GM18907 (cell line): Measurements from ENCODE around the gene WFDC2.
A peak's percentile ranks its signal among the peaks of the same experiment; 100 is the strongest.

ENCODE experiments used
- ATAC-seq: cut with Tn5 transposase; IDR thresholded peaks from one replicate; pipeline ENCODE4 v1.9.1; 2021; ENCODE audit warnings: mild to moderate bottlenecking, moderate library complexity; ENCODE audit not compliant: unreplicated experiment

WFDC2 gene, protein sequence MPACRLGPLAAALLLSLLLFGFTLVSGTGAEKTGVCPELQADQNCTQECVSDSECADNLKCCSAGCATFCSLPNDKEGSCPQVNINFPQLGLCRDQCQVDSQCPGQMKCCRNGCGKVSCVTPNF

DNA sequence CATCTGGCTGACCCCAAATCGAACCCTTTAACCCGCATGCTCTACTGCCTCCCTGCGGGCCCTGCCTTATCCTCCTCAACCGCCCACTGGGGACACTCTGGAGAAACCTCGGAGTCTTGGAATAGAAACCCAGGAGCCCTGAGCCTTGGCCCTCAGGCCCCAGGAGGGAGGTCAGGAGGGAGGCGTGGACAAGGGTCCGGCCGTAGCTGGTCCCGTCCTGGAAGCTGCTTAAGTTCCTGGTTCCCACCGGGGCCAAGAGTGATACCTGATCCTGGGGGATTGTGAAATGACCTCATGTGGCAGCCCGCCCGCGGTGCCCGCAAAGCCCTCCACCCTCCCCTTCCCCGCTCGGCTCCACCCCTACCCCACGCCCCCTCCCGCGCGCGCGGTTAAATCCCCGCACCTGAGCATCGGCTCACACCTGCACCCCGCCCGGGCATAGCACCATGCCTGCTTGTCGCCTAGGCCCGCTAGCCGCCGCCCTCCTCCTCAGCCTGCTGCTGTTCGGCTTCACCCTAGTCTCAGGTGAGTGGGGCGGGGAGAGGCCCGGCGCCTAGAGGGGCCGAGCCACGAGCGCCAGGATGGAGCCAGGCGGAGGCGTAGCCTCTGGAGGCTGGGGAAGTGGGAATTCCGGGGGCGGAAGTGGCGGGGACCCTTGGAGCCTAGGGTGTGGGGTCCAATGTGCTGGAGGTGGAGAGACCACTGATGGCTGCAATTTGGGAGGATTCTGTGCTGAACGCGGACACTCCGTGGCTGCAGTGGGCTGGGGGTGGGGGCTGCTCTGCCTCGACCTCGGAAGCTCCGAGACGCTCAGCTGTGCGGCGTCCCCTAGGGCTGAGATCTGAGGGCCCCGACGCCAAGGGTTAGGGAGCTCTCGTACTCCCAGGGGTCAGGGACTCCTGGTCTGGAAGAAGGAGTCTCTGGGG lies at the start of gene WFDC2:
WFDC2 (plus strand) TSS at position 418 of the 926 bp plus-strand sequence; CDS start at position 447, 29 bp downstream.
- ATAC-seq: no peak

DNA sequence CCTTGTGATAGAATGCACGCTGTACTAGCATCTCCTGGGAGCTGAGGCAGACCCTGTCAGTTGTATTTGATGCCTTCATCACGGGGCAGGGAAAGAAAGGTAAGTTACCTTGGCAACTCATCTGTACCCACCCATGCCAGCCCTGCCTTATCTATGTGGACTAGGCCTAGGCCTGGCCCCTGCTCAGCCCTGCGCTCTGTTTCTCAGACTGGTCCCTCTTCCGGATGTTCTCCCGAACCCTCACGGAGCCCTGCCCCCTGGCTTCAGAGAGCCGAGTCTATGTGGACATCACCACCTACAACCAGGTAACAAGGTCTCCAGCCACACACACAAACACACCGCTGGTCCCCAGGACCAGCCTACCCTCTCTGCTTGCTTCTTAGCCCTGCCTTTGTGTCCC lies 49.4 kb upstream of the WFDC2 start:
- ATAC-seq: no peak

DNA sequence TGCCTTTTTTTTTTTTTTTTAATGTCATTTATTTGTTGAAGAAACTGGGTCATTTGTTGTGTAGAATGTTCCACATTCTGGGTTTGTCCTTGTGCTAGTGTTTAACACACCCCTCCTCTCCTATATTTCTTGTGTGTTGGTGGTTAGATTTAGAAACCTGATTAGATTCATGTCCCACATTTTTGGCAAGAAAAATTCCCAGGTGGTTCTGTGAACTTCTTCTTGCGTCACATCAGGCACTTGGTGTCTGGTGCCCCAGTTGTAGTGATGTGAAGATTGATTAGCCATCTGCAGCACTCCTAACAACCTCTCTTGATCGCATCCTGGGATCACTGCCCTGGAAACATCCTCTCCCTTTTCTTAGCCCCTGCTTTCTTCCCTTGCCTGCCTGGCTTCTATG lies 45.9 kb upstream of the WFDC2 start:
- ATAC-seq: no peak

DNA sequence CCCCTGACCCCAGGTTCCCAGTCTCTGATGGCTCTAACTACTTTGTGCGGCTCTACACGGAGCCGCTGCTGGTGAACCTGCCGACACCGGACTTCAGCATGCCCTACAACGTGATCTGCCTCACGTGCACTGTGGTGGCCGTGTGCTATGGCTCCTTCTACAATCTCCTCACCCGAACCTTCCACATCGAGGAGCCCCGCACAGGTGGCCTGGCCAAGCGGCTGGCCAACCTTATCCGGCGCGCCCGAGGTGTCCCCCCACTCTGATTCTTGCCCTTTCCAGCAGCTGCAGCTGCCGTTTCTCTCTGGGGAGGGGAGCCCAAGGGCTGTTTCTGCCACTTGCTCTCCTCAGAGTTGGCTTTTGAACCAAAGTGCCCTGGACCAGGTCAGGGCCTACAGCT lies 44.0 kb upstream of the WFDC2 start:
- ATAC-seq: no peak

DNA sequence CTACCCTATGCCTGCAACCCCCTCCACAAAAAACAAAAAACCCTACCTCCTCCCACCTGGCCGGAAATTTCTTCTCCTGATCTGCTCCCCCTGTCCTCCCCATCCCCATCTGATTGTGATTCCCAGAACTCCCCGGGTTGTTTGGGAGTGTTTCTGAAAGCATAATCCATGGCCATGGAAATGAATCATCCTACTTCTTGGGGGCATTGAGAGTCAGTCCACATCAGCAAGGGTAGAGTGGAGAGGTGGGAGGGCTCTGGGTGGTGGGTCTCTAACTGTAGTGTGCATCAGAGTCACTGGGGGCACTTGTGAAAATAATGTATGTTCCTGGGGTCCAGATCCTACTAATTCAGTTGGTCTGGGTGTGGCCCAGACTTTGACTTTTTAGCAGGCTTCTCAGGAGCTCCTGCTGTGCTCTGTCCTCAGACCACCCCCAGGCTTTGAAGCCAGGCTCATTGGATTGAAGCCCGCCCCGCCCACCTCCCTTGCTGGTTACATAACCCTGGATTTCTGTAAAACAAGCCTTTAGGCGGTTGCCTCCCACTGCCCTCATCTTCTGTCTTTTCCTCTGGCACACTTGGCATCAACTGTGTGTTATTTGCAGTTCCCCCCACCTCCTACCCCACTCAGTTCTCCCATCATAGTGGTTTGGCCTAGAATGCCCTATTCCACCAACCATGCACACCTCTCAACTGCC lies 43.1 kb upstream of the WFDC2 start:
- no peak for ATAC-seq

DNA sequence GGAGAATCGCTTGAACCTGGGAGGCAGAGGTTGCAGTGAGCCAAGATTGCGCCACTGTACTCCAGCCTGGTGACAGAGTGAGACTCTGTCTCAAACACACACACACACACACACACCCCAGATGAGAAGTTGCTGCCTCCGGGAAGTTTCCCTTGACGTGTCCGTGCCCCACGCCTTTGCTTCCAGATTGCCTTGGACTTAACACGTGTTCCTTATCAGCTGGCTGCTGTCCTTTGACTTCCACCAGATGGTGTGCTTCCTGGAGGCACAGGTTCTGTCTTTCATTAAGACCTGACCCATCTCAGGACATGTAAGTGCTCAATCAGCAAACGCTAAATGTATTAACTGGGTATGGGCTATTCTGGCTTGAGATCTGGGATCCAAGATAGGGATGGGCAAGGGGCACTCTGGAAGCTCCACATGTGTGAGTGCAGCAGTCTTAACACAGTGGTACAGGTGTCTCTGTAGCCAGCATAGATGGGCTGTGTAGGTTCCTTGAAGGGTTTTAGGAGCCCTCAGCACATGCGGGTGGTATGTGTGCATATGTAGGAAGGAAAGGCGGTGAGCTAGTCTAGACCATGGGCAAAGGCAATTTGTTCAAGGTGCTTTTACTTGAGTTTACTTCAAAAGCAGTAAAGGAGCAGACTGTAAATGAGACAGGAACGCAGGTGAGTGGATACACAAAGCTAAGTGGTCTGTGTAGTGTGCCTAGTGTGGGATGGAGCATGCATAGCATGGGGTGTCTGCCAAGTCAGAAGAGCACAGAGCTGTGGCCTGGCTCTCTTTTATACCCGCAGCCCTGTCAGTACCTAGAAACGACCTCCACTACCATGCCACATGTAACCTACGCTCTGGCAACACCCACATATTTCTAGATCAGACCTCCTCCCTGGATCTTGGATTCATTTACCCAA lies 42.1 kb upstream of the WFDC2 start:
- no peak for ATAC-seq

DNA sequence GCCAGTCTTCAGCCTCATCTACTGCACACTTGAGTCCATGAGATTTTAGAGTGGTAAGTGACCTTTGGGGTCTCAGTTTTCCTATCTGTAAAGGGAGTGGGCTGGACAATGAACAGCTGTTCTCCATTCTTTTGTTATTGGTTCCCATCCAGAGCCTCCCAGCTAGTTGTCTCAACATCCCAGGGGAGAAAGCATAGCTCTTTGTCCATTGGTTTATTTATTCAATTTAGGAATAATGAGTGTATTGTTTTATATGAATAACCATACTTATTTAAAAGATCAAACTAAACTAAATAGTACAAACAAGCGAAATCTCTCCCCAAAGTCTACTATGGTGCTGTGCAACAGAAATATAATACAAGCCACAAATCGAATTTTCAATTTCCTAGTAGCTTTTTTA lies 39.9 kb upstream of the WFDC2 start:
- no peak for ATAC-seq

DNA sequence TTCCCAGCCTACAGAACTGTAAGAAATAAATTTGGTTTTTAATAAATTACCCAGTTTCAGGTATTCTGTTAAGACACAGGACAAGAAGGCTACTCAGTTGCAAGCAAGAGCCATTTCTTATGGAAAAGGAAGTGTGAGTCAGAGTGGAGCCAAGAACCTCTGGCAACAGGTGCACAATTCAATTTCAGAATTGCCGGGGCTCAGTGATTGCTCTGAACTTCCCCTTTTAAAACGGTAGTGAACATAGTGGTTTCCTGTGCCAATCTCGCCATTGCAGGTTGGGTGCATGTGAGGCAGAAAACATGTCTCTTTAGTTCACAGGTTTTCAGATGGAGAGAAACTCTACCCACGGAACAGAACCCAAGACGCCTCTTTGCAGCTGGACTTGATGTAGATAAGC lies 37.3 kb upstream of the WFDC2 start:
- peak; percentile 66 for ATAC-seq

DNA sequence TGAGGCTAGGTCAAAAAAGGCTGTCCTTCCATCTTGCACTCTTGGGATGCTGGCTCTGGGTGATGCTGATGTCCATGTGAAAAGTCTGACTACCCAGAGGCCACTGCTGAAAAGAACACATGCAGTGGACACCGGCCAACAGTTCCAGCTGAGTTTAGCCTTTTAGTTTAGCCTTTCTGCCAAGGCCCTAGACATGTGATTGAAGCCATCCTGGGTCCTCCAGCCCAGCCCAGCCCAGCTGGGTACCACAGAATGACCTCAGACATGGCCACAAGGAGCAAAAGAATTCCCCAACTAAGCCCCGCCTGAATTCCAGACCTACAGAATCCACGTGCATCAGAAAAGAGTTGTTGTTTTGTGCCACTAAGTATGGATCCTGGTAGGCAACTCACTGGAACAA lies 36.2 kb upstream of the WFDC2 start:
- no peak for ATAC-seq

DNA sequence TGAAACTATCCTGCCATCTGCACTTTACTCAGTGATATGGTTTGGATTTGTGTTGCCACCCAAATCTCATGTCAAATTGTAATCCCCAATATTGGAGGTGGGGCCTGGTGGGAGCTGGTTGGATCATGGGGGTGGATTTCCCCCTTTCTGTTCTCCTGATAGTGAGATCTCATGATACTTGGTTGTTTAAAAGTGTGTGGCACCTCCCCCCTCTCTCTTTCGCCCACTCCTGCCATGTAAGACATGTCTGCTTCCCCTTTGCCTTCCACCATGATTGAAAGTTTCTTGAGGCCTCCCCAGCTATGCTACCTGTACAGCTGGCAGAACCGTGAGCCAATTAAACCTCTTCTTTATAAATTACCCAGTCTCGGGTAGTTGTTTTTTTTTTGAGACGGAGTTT lies 35.6 kb upstream of the WFDC2 start:
- ATAC-seq: no peak

DNA sequence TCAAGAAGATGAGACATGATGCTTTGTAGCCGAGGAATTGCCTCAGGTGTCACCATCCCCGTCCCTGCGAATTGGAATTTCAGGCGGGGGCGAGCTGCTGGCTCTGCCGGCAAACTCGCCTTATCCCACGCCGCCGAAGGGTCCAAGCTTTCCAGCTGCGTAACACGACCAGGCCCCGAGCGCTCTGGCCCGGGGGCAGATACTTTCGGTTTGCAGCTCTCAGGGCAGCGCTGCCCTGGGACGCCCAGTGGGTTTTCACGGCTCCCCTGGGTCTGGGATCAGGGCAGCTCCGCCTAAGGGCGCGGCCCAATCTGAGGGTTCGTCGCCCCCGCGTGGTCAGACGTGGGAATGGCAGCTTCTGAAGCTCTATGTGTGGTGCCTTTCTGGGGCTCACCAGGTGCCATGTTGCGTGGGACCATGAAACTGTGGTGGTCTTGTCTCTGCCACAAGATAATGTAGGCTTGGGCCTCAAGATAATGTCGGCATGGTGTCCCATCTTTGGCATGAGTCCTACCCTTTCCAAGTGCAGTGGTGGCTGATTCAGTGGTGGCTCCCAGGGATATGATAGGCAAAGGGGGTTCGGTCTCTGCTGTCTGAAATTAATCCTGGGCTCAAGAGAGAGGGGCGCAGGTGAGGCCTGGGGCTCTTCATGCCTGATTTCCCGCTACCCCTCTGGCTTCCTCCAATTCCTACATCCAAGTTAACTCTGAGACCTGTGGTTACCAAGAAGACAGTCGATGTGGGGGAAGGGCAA lies 32.6 kb upstream of the WFDC2 start:
- peak; percentile 79 for ATAC-seq

DNA sequence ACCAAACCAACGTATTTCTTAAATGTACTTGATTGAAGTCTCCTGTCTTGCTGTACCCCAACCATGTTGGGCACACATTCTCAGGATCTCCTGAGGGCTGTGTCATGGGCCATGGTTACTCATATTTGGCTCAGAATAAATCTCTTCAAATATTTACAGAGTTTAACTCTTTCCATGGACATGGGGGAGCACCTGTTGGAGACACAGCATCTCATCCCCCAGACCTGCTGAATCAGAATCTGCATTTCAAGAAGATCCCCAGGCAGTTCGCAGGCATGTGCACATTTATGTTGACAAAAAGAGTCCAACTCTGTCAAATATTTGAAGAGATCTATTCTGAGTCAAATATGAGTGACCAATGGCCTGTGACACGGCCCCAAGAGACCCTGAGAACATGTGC lies 29.1 kb upstream of the WFDC2 start:
- no peak for ATAC-seq

DNA sequence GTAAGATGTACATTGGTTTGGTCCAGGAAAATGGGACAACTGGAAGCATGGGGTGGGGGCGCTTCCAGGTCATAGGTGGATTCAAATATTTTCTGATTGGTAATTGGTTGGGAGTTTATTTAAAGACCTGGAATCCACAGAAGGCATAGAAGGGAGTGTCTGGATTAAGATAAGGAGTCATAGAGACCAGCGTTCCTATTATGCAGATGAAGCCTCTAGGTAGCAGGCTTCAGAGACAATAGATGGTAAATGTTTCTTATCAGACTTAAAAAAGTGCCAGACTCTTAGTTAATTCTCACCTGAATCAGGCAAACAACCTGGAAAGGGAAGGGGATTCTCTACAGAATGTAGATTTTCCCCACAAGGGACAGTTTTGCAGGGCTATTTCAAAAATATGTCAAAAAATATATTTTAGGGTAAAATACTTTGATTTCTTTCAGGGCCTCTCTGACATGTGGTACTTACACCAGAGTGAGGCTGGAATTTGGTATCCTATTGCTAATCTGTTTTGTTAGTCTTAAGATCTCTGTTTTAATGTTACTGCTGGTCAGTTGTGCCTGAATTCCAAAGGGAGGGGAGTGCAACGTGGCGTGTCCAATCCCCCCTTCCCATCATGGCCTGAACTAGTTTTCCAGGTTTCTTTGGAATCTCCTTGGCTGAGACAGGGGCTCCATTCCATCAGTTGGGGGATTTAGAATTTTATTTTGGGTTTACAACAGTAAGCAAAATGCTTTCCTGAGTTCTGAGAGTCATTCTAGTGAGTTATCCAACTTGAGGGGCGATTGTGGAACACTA lies 28.5 kb upstream of the WFDC2 start:
- no peak for ATAC-seq

DNA sequence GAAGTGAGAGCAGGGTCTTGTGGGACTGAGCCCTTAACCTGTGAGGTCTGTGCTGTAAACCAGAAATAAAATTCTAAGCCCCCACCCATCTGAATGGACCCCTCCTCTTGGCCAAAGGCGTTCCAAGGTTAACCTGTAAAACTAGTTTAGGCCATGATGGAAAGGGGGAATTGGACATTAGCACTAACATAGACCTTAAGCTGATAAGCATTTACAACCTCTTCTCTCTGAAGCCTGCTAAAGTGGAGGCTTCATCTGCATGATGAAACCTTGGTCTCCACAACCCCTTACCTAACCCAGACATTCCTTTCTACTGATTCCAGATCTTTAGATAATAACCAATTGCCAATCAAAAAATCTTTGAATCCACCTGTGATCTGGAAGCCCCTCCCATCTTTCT lies 27.8 kb upstream of the WFDC2 start:
- no peak for ATAC-seq

DNA sequence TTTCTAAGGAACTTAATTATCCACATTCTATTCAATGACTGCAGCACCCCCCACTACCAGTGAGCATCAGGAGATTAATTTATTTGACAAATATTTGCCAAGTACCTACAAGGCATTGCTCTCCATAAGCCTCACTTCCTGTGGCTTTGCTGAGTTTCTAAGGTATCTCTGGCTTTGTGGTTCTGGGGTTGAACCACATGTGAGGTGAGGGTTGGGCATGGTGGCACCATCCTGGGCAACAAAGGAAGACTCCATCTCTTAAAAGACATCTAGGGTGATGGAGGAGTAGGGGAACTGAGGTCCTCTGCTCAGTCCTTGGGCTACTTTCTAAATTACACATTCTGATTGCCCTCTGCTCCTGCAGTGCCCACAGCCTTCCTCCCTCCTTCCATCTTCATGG lies 25.5 kb upstream of the WFDC2 start:
- ATAC-seq: no peak

DNA sequence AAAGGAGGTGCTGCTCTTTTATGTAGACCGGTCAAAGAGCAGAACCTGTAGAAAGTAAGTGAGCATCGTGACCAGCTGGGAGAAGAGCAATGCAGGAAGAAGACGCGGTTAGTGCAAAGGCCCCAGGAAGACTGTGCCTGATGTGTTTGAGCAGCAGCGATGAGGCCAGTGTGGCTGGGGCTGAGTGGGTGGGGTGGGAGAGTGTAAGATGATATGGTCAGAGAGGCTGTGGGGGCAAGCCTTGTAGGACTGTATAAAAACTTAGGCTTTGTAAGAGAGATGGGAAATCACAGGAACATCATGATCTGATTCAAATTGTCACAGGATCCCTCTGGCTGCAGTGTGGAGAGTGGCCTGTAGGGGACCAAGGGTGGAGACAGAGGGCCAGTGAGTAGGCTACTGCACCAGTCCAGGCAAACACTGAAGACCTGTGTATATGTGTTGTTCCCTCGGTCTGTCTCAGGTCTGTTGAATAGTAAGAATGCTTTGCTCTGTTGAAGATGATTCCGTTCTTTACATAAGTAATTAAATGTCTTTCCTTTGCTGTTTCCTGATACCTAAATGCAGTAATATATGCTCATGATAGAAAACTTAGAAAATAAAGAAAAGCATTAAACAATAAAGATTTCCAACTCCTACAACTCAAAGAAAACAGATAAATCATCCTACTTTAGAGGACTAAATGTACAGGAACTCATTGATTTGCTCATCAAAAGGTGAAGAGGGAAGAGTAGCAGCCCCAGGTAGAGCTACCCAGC lies 23.6 kb upstream of the WFDC2 start:
- ATAC-seq: no peak

DNA sequence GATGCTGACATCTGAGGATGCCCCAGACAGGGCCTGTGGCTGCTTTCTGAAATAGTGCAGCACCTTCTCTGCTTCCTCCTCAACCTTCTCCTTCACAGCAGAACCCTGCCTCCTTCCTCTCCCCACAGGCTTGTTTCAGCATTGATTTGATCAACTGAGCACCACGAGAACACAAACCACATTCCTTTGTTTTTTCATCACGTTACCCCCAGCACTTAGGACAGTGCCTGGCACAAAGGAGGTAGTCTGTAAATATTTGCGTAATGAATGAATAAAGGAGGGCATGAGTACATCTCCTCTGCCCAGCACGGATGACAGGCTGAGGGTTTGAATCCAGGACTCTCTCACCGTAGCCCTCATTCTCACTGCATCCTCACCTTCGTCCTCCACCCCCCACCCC lies 21.3 kb upstream of the WFDC2 start:
- no peak for ATAC-seq

DNA sequence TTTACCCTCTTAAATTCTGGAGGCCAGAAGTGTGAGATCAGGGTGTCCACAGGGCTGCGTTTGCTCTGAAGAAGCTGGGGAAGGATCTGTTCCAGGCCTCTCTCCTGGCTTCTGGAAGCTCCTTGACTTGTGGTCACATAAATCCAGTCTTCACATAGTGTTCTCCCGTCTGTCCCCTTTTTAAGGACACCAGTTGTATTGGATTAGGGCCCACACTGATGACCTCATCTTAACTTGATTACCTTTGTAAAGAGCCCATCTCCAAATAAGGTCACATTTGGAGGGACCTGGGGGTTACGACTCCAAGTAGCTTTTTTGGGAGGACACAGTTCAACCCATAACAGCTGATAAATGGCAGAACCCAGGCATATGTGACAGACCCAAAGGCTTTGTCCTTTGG lies 20.0 kb upstream of the WFDC2 start:
- ATAC-seq: no peak
